NB4 (cell line): ENCODE measurements around the gene INHA.
A peak's percentile ranks its signal among the peaks of the same experiment; 100 is the strongest.

ENCODE experiments used
- DNase-seq: peaks from one replicate; pipeline ENCODE4 v3.0.0; 2010; ENCODE audit warnings: low read depth
- H3K4me3 ChIP-seq: one replicate; pipeline ENCODE4 v1.5.1; 2011; ENCODE audit warnings: mild to moderate bottlenecking, low read depth, low read length, moderate library complexity
- MYC ChIP-seq: IDR thresholded peaks from 2 replicates; pipeline ENCODE4 v1.6.1; 2011; ENCODE audit warnings: low read depth, low read length
- POLR2A ChIP-seq: IDR thresholded peaks from 2 replicates; pipeline ENCODE4 v1.6.1; 2011; ENCODE audit warnings: mild to moderate bottlenecking; ENCODE audit not compliant: insufficient read length; ENCODE audit errors: extremely low read depth
- TF ChIP-seq, protein P1 (sequence below): IDR thresholded peaks from one replicate; pipeline ENCODE4 v1.5.1; 2012; ENCODE audit warnings: low read depth, low read length
- TF ChIP-seq, protein P2 (sequence below): IDR thresholded peaks from 2 replicates; pipeline ENCODE4 v1.6.1; 2011; ENCODE audit warnings: low read depth, low read length

INHA gene, protein sequence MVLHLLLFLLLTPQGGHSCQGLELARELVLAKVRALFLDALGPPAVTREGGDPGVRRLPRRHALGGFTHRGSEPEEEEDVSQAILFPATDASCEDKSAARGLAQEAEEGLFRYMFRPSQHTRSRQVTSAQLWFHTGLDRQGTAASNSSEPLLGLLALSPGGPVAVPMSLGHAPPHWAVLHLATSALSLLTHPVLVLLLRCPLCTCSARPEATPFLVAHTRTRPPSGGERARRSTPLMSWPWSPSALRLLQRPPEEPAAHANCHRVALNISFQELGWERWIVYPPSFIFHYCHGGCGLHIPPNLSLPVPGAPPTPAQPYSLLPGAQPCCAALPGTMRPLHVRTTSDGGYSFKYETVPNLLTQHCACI

DNA sequence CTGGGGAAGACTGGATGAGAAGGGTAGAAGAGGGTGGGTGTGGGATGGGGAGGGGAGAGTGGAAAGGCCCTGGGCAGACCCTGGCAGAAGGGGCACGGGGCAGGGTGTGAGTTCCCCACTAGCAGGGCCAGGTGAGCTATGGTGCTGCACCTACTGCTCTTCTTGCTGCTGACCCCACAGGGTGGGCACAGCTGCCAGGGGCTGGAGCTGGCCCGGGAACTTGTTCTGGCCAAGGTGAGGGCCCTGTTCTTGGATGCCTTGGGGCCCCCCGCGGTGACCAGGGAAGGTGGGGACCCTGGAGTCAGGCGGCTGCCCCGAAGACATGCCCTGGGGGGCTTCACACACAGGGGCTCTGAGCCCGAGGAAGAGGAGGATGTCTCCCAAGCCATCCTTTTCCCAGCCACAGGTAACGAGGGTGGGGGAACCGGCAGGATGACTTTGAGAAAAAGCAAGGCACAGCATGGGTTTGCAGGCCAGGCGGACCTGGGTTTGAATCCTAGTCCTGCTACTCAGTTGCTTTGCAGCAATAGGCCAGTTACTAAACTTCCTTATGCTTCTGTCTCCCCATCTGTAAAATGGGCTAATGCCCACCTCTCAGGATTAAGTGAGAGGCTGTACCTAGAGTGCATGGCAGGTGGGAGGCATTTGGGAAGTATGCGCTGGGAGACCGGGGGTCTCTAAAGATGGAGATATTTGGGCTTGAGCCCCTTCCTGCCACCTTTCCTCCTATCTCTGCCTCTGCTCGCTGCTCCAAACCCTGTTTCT, at the start of gene INHA:
Gene INHA, plus strand, starts transcription at position 74 of the 765 bp plus-strand sequence. Its CDS starts 65 bp downstream, at position 139.
- TF ChIP-seq, protein P1, sequence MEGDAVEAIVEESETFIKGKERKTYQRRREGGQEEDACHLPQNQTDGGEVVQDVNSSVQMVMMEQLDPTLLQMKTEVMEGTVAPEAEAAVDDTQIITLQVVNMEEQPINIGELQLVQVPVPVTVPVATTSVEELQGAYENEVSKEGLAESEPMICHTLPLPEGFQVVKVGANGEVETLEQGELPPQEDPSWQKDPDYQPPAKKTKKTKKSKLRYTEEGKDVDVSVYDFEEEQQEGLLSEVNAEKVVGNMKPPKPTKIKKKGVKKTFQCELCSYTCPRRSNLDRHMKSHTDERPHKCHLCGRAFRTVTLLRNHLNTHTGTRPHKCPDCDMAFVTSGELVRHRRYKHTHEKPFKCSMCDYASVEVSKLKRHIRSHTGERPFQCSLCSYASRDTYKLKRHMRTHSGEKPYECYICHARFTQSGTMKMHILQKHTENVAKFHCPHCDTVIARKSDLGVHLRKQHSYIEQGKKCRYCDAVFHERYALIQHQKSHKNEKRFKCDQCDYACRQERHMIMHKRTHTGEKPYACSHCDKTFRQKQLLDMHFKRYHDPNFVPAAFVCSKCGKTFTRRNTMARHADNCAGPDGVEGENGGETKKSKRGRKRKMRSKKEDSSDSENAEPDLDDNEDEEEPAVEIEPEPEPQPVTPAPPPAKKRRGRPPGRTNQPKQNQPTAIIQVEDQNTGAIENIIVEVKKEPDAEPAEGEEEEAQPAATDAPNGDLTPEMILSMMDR = no peak
- TF ChIP-seq MYC = no peak
- TF ChIP-seq POLR2A = no peak
- TF ChIP-seq, protein P2, sequence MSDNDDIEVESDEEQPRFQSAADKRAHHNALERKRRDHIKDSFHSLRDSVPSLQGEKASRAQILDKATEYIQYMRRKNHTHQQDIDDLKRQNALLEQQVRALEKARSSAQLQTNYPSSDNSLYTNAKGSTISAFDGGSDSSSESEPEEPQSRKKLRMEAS = no peak
- no peak for DNase-seq
- H3K4me3 ChIP-seq = no peak within 1 kb of the TSS

DNA sequence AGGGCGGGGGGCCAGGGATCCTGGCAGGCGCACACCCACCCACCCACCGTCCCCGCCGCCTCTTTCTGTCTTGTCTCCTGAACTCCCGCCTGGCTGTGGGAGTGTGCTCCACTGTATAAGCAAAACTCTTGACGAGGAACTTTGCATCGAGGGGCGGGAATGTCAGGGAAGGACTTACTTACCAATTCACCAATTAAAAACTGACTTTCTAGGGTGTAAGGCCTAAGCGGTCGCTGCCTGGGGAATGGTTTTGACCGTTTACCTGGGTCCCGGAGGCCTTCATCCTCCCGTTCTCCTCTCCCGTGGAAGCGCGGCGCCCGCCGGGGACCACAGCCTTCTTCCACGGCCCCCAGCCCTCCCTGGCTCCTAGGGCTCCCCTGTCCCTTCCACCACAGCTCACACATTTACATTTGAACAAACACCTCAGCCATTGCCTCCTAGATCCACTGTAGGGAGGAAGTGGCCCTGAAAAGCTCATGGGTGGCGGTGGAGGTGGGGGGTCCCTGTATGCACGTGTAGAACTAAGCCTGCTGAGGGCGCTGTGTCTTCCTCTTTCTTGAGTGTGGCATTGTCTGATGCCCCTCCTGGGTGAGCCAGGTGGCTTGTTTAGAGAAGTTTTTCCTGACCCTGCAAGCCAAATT, 49.0 kb upstream of the INHA start:
- no peak for TF ChIP-seq MYC
- TF ChIP-seq, protein P2 = no peak
- TF ChIP-seq, protein P1 = peak; percentile 22
- no peak for DNase-seq
- H3K4me3 ChIP-seq = no peak overlapping the region

DNA sequence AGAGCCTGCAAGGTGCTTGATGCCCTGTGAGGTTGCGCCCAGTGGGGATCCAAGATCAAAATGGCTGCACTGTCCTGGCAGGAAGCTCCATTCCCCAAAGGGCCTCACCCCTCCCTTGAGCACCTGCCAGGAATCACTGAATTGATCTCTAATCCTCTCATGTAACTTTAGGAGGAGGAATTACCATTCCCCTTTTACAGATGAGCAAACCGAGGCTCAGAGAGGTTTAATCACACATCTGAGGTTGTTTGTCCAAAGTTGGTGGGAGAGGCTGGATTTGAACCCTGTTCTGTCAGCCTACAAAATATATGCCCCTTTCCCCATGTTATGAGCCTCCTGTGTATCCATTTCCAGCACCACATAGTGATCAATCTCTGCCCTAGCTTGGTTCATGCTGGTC, 47.3 kb upstream of the INHA start:
- no peak overlapping the region for H3K4me3 ChIP-seq
- TF ChIP-seq, protein P2 = no peak
- TF ChIP-seq, protein P1 = no peak
- TF ChIP-seq MYC = no peak
- TF ChIP-seq POLR2A = no peak
- DNase-seq = no peak

DNA sequence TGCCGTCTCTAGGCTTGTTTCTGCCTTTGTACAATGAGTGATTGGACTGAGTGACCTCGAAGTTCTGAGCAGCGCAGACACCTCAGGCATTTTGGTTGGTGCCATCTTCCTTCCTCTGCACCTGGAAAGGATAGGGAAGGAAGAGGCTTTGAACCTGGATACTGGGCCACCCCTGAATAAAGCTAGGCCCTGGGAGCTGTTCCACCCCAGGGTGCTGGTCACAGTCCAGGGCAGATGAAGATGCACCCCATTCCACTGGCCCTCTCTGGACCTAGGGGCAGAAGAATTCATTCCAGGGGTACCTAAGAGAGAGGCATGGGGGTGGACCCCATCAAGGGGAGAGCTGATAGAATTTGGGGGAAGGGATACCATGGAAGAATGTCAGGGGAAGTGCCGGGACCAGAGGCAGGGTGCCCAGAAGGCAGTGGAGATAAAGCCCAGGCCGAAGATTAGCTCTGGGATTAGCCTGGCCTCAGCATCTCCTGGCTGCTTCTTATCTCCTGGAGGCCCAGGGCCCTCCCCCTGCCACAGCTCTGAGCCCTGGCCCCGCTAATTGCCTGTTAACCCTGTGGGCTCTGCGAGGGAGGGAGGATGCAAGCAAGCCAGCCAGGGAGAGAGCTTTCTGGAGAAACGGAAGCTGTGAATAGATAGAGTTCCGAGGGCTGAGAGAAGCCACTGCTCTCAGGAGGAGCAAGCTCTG, 46.4 kb upstream of the INHA start:
- TF ChIP-seq, protein P1 = no peak
- TF ChIP-seq, protein P2 = no peak
- no peak for TF ChIP-seq POLR2A
- no peak for DNase-seq
- H3K4me3 ChIP-seq = no peak overlapping the region

DNA sequence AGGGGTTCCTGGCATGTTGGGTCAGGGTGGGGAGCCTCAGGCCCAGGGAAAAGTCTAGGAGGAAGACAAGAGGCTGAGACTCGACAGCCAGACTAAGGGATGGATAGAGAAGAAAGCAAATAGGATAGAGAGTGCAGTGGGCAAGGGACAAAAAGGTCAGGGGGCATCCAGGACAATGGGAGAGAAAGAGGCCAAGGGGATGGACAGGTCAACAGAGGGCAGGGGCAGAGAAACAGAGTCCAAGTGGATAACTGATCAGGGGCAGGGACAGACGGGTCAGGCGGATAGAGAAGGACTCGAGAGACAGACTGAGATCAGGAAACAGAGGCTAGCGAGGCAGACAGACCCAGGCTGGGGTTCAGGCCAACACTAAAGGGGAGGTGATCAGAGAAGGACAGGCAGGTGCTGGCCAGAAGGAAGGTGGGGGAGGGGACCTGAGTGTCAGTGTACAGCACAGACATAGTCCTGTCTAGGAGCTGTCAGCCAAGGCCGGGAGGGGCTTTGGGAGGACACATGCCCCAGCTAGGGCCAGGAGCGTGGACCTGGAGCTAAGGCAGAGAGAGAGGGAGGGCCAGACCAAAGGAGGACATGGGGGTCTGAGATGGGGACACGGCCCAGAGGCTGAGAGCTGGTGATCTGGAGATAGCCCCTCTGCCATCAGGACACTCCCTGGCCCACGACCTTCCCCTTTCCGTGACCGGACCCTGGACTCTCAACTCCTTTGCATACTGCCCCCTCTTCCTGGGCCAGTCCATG, 45.6 kb upstream of the INHA start:
- H3K4me3 ChIP-seq = no peak overlapping the region
- TF ChIP-seq, protein P2 = no peak
- TF ChIP-seq MYC (no peak), POLR2A (no peak)
- TF ChIP-seq, protein P1 = no peak
- no peak for DNase-seq
